Activated CD4-positive, alpha-beta T cell treated with anti-CD3 and anti-CD28 coated beads, Interleukin-2, Interleukin-4, amounts not matched to agents 100 ng/mL and 50 ng/mL, durations not matched to agents 16 hours and 8 hours (primary cell): ENCODE data around the gene PRKCG.
"Not testable (repeated sequence)": the region's sequence is repeated elsewhere in the genome, so short reads cannot be mapped to it uniquely, and the experiment has no call there.

Experiments
- DNase-seq: peaks from one replicate; pipeline ENCODE4 v3.0.0-alpha.2; 2020; ENCODE audit warnings: low spot score

The PRKCG gene

GRCh38 chr19:53944933-53945332, 62.9 kb downstream of the PRKCG start:
- DNase-seq: no peak

GRCh38 chr19:53945441-53945840, 63.4 kb downstream of the PRKCG start:
- no peak for DNase-seq

GRCh38 chr19:53945998-53946397, 64.0 kb downstream of the PRKCG start:
- DNase-seq: no peak

DNA sequence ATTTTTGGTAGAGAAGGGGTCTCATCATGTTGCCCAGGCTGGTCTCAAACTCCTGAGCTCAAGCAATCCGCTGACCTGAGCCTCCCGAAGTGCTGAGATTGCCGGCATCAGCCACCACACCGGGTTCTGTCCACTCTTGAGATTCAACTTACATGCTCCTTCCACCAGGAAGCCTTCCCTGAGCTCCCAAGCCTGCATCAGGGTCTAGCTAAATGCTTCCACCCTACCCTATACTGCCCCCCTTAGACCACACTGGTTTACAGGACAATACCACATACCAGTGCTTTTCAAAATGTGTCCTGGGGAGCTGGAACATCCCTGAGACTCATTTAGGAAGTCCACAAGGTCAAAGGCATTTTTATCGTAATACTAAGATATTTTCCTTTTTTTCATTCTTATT, 65.6 kb downstream of the PRKCG start:
- DNase-seq: no peak

GRCh38 chr19:53948611-53949010, 66.6 kb downstream of the PRKCG start:
- not testable (repeated sequence) for DNase-seq

DNA sequence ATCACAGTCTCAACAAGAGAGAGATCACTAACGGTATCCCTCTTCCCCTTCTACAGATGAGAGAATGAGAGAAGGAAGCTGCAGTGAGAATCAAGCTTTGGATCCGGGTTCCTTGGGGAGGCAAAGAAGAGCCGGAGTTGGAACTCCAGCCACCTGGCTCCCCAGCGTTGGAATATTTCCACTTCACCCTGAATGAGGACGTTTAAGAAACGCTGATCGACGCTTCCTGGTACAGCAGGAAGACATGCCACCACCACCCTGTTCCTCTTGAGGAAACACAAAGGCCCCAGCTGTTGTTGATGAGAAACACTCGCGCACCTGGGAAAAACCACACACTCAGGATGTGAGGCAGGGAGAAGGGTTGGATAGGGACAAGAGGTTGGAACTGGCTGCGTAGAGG, 69.4 kb downstream of the PRKCG start:
- no peak for DNase-seq

GRCh38 chr19:53951947-53952346, 70.0 kb downstream of the PRKCG start:
- DNase-seq: no peak

- DNase-seq: no peak
Observed at GRCh38 chr19:53953383-53953782, 71.4 kb downstream of the PRKCG start.
